K562 (cell line): Measurements from ENCODE around the gene PCP2. TPM values are rescaled to one million over a fixed set of nuclear protein-coding genes. Genes with fewer than 3 reads are reported as not detected.
A peak's percentile ranks its signal among the peaks of the same experiment; 100 is the strongest.

Source experiments
- ATAC-seq: fragments of 200-7000 bp; cut with Tn5 transposase; 3 replicates; pipeline ENCODE4 v1.9.1; 2020; ENCODE audit warnings: moderate library complexity
- BruUV-seq: library from RNA; stranded (reverse); fragments of 400-500 nt; replicated peaks from 2 replicates; lab custom pipeline; 2021; lab: Mats Ljungman, UMichigan
- CTCF ChIA-PET: fragments of 300-600 bp; formaldehyde crosslinking; extraction: SDS; loops from one replicate; lab custom pipeline; 2021; ENCODE audit warnings: low intra/inter-chr PET ratio; lab: Yijun Ruan, JAX
- POLR2A ChIA-PET: fragments of 300-600, 350-650 bp; sonication (Branson Sonifier 250); formaldehyde crosslinking; extraction: SDS; loops from one replicate; lab custom pipeline; 2021; ENCODE audit warnings: antibody characterized with exemption, inconsistent platforms; lab: Yijun Ruan, JAX
- DNase-seq, 4 experiments: peaks; one replicate each; pipeline versions ENCODE4 v3.0.0 to v3.0.0-alpha.2; 2011 to 2018; ENCODE audit warnings: low spot score in 3 of 4, mixed read lengths in 3 of 4; ENCODE audit errors: extremely low read depth in 1 of 4
- FAIRE-seq: peaks from 2 replicates; lab custom pipeline; 2011; peaks lifted over from hg19 to GRCh38; lab: Jason Lieb, UNC
- H2AFZ ChIP-seq: 2 replicates; pipeline ENCODE4 v1.6.0; 2011; ENCODE audit warnings: low read depth, low read length, control low read depth, inconsistent platforms
- H3K27ac ChIP-seq: fragments of 200-600 bp; 3 replicates; pipeline ENCODE4 v1.8.0; 2011; ENCODE audit warnings: low read depth, mild to moderate bottlenecking, control low read depth, inconsistent platforms, low read length, moderate library complexity, mixed read lengths; ENCODE audit errors: extremely low read depth
- H3K27me3 ChIP-seq, 2 experiments: fragments of 300-600 bp in 1 of 2; 2 replicates in 1 of 2; 3 replicates in 1 of 2; pipeline versions ENCODE4 v1.6.0 to v1.8.0; 2011; ENCODE audit warnings: inconsistent platforms in 2 of 2, low read length in 2 of 2, mild to moderate bottlenecking in 1 of 2, mixed read lengths in 1 of 2, moderate library complexity in 1 of 2; ENCODE audit not compliant: control insufficient read depth in 2 of 2, insufficient read depth in 2 of 2
- H3K36me3 ChIP-seq: fragments of 300-600 bp; 3 replicates; pipeline ENCODE4 v1.8.0; 2011; ENCODE audit warnings: mild to moderate bottlenecking, low read length, inconsistent platforms; ENCODE audit not compliant: control insufficient read depth, insufficient read depth
- H3K4me1 ChIP-seq, 2 experiments: fragments of 200-600 bp in 1 of 2; replicated peaks in 1 of 2; 2 replicates in 1 of 2; 3 replicates in 1 of 2; pipeline versions ENCODE4 v1.5.1 to v1.8.0; 2011; ENCODE audit warnings: inconsistent platforms in 2 of 2, low read length in 2 of 2, mild to moderate bottlenecking in 1 of 2, mixed read lengths in 1 of 2, moderate library complexity in 1 of 2; ENCODE audit not compliant: control insufficient read depth in 2 of 2, insufficient read depth in 2 of 2
- H3K4me2 ChIP-seq: 2 replicates; pipeline ENCODE4 v1.6.1; 2011; ENCODE audit warnings: low read length, control low read depth, inconsistent platforms, mixed read lengths; ENCODE audit not compliant: insufficient read depth
- H3K4me3 ChIP-seq: fragments of 200-600 bp; sonication (generic), shearing (Covaris generic); 2 replicates; pipeline ENCODE4 v1.5.1; 2016; ENCODE audit warnings: control low read depth, inconsistent platforms
- H3K79me2 ChIP-seq: fragments of 200-600 bp; 3 replicates; pipeline ENCODE4 v1.8.0; 2011; ENCODE audit warnings: low read length, inconsistent platforms; ENCODE audit not compliant: control insufficient read depth, insufficient read depth
- H3K9ac ChIP-seq, 2 experiments: 2 replicates each; pipeline versions ENCODE4 v1.6.0 to v1.6.1; 2011; ENCODE audit warnings: low read depth in 2 of 2, low read length in 2 of 2, control low read depth in 1 of 2, inconsistent platforms in 1 of 2, mild to moderate bottlenecking in 1 of 2, mixed read lengths in 1 of 2; ENCODE audit not compliant: insufficient read depth in 1 of 2
- H3K9me1 ChIP-seq: one replicate; pipeline ENCODE4 v1.6.0; 2011; ENCODE audit warnings: inconsistent platforms, mild to moderate bottlenecking, low read length, moderate library complexity; ENCODE audit not compliant: control insufficient read depth, insufficient read depth
- H3K9me3 ChIP-seq: replicated peaks from 2 replicates; pipeline ENCODE4 v1.5.1; 2011; ENCODE audit warnings: low read depth, low read length, inconsistent platforms; ENCODE audit not compliant: control insufficient read depth, insufficient read depth
- H4K20me1 ChIP-seq: replicated peaks from 2 replicates; pipeline ENCODE4 v1.6.1; 2011; ENCODE audit warnings: low read length, inconsistent platforms, mixed read lengths; ENCODE audit not compliant: control insufficient read depth, insufficient read depth
- MAX ChIP-seq: sonication (generic); formaldehyde crosslinking; IDR thresholded peaks from 2 replicates; pipeline ENCODE4 v1.9.0; 2022; ENCODE audit warnings: mild to moderate bottlenecking, missing genetic modification reagents
- MED1 ChIP-seq: sonication (generic); formaldehyde crosslinking; IDR thresholded peaks from 2 replicates; pipeline ENCODE4 v1.8.1; 2023; ENCODE audit warnings: missing genetic modification reagents, borderline replicate concordance
- PCBP2 ChIP-seq: fragments of 200-400 bp; formaldehyde crosslinking; IDR thresholded peaks from 2 replicates; pipeline ENCODE4 v1.6.1; 2018; ENCODE audit warnings: low read length, low read depth, mild to moderate bottlenecking, moderate library complexity; ENCODE audit not compliant: poor library complexity, severe bottlenecking
- POLR2A ChIP-seq: fragments of 450-650 bp; conservative IDR thresholded peaks from 2 replicates; pipeline ENCODE4 v1.6.1; 2016
- RBFOX2 ChIP-seq: fragments of 200-400 bp; formaldehyde crosslinking; IDR thresholded peaks from 2 replicates; pipeline ENCODE4 v1.6.1; 2017; ENCODE audit warnings: low read depth, mild to moderate bottlenecking, low read length, moderate library complexity
- SAFB2 ChIP-seq: fragments of 200-400 bp; formaldehyde crosslinking; IDR thresholded peaks from 2 replicates; pipeline ENCODE4 v1.6.1; 2018; ENCODE audit warnings: borderline replicate concordance, low read length, low read depth, moderate library complexity; ENCODE audit not compliant: severe bottlenecking
- TAF15 ChIP-seq: fragments of 200-400 bp; formaldehyde crosslinking; IDR thresholded peaks from 2 replicates; pipeline ENCODE4 v1.6.1; 2017; ENCODE audit warnings: mild to moderate bottlenecking, low read depth, low read length, moderate library complexity
- ZBTB8A ChIP-seq: fragments of 450-650 bp; IDR thresholded peaks from 2 replicates; pipeline ENCODE4 v1.6.1; 2018; ENCODE audit warnings: mild to moderate bottlenecking, moderate library complexity; ENCODE audit not compliant: partially characterized antibody
- WGBS: fragments of 100-300 bp; shearing (Covaris generic); methylation state at CpG from one replicate; pipeline ENCODE4 v1.1.6; 2016; ENCODE audit warnings: low coverage, mixed read lengths; ENCODE audit not compliant: insufficient coverage; ENCODE audit errors: missing lambda C conversion rate; 5-methylcytosine and 5-hydroxymethylcytosine counted together
- in situ Hi-C: fragments of 300-500 bp; cut with MboI; formaldehyde crosslinking; loops from 4 replicates; pipeline ENCODE4 v1.15.0; 2018; ENCODE audit warnings: inconsistent platforms, mixed read lengths
- intact Hi-C: fragments of 100-400 bp; cut with micrococcal nuclease; formaldehyde crosslinking; loops from 2 replicates; pipeline ENCODE4 v1.14.2; 2022
- polyA plus RNA-seq, 8 experiments: library from polyadenylated mRNA; depleted of rRNA in 4 of 8; stranded (reverse) in 5 of 8; unstranded in 3 of 8; fragments of >200 nt; fragmentation: Nextera tagmentation in 2 of 8; fragmentation: Illumina TruSeq in 1 of 8; extraction: Ambion mirVana in 2 of 8; extraction: Trizol in 1 of 8; gene quantifications; 2 replicates each; pipeline versions ENCODE4 v1.2.1 to v1.2.3, GENCODE V29; 2011 to 2014; ENCODE audit warnings: inconsistent platforms in 1 of 8, missing spikeins in 1 of 8
- total RNA-seq, 7 experiments: library from RNA; depleted of rRNA in 6 of 7; stranded (reverse); fragments of >200 nt in 6 of 7; fragmentation: Illumina TruSeq in 2 of 7; extraction: Trizol in 2 of 7; gene quantifications; 2 replicates each; pipeline versions ENCODE4 v1.2.1 to v1.2.3, GENCODE V29; 2011 to 2021; ENCODE audit warnings: low replicate concordance in 1 of 7

The PCP2 gene
- total and polyA plus RNA-seq, 9 of the 15 experiments (the other 6 are each of a cell fraction or from before 2014, with no cell fraction given), result 0.17 to 1.3 (median 0.49) TPM; not detected in 3

GRCh38 chr19:7622933-7623685, 10.4 kb downstream of the PCP2 start:
- peak; percentile 94 for ATAC-seq
- POLR2A ChIA-PET, result interaction anchor here (0.5 to 1.4 kb wide), 5 partner anchors 8 to 539 kb away, joined by 3 to 7 read pairs (median 4); no protein-coding TSS in a partner anchor

More at GRCh38 chr19:7622933-7623685, 10.4 kb downstream of the PCP2 start:
- CTCF ChIA-PET, result no interaction called here
- no peak overlapping the region for H3K27ac ChIP-seq
- BruUV-seq, result no TSS peak
- no peaks in the 10 kb centered on the region for H3K9me3 ChIP-seq
- no peak overlapping the region for H3K4me3 ChIP-seq
- peak; percentile 63 to 88 (median 83) for DNase-seq
- H2AFZ ChIP-seq, result no peak overlapping the region
- no peaks in the 10 kb centered on the region for H3K27me3 ChIP-seq
- TF ChIP-seq SAFB2 (no peak), POLR2A (0 out of 2 replicates have a peak, but pooled peaks have one; percentile 36), PCBP2 (no peak), MAX (CRISPR knock-in tag) (0 out of 2 replicates have a peak, but pooled peaks have one; percentile 17), ZBTB8A (no peak), TAF15 (no peak), RBFOX2 (0 out of 2 replicates have a peak, but pooled peaks have one; percentile 3), MED1 (CRISPR knock-in tag) (no peak)
- TF ChIP-seq, all 486 proteins: peak for 3
- Histone ChIP-seq H4K20me1 (no peaks in the 10 kb centered on the region), H3K9ac (no peak overlapping the region), H3K9me1 (no peaks in the 10 kb centered on the region), H3K79me2 (peaks cover 19% of the 10 kb centered on the region), H3K4me1 (peaks cover 2 to 50% of the 10 kb centered on the region in 2 experiments; a peak in 4 of 5 replicates), H3K4me2 (no peak overlapping the region), H3K36me3 (peaks cover 78% of the 10 kb centered on the region; the same call in 2 of the 3 replicates)
- in situ Hi-C loops, result no loop called here
- intact Hi-C loops, result no loop called here
- WGBS, result 82% methylated on average over 13 of the region's 16 CpGs
- FAIRE-seq, result no peak
